A549 (cell line): Measurements from ENCODE around the gene CERK. TPM values are rescaled to one million over a fixed set of nuclear protein-coding genes. Genes with fewer than 3 reads are reported as not detected.

ENCODE experiments used
- ATAC-seq, 2 experiments: fragments of 200-7000 bp in 1 of 2; fragments of >200 bp in 1 of 2; cut with Nextera tagmentation in 1 of 2; cut with Tn5 transposase in 1 of 2; 3 replicates each; pipeline versions ENCODE4 v1.8.0 to v1.9.1; 2018 to 2020; ENCODE audit warnings: mild to moderate bottlenecking in 1 of 2, moderate library complexity in 1 of 2
- CTCF ChIA-PET: fragments of 300-600 bp; sonication (Branson Sonifier 250); formaldehyde crosslinking; extraction: SDS; loops from one replicate; lab custom pipeline; 2021; ENCODE audit warnings: antibody characterized with exemption, inconsistent platforms; lab: Yijun Ruan, JAX
- POLR2A ChIA-PET: fragments of 350-600 bp; formaldehyde crosslinking; extraction: SDS; loops from one replicate; lab custom pipeline; 2021; ENCODE audit warnings: antibody characterized with exemption, inconsistent platforms; lab: Yijun Ruan, JAX
- DNase-seq, 2 experiments: peaks; one replicate each; pipeline versions ENCODE4 v3.0.0 to v3.0.0-alpha.2; 2011 to 2016; ENCODE audit warnings: low read depth in 1 of 2, low spot score in 1 of 2
- FAIRE-seq: peaks from 2 replicates; lab custom pipeline; 2011; peaks lifted over from hg19 to GRCh38; lab: Jason Lieb, UNC
- H3K27ac ChIP-seq, 2 experiments: fragments of >200 bp; sonication (Bioruptor Twin); formaldehyde crosslinking; 3 replicates each; pipeline ENCODE4 v1.5.1; 2016 to 2017
- H3K4me1 ChIP-seq: fragments of >200 bp; sonication (Bioruptor Twin); formaldehyde crosslinking; 3 replicates; pipeline ENCODE4 v1.6.1; 2016
- H3K4me2 ChIP-seq: fragments of >200 bp; sonication (Bioruptor Twin); formaldehyde crosslinking; 3 replicates; pipeline ENCODE4 v1.6.1; 2016
- H3K4me3 ChIP-seq: fragments of >200 bp; sonication (Bioruptor Twin); formaldehyde crosslinking; 3 replicates; pipeline ENCODE4 v1.5.1; 2016
- H3K9me3 ChIP-seq: fragments of >200 bp; sonication (Bioruptor Twin); formaldehyde crosslinking; 3 replicates; pipeline ENCODE4 v1.6.1; 2016
- BCL3 ChIP-seq: fragments of >200 bp; sonication (Bioruptor Twin); formaldehyde crosslinking; IDR thresholded peaks from 3 replicates; pipeline ENCODE4 v1.6.1; 2016
- CBX8 ChIP-seq: fragments of 200-600 bp; sonication (generic); IDR thresholded peaks from 2 replicates; pipeline ENCODE4 v1.6.1; 2016
- CHD2 ChIP-seq: fragments of 150-350 bp; IDR thresholded peaks from 2 replicates; pipeline ENCODE4 v1.6.1; 2014; ENCODE audit warnings: low read length; ENCODE audit not compliant: partially characterized antibody
- CHD4 ChIP-seq: fragments of 200-600 bp; sonication (generic); IDR thresholded peaks from 2 replicates; pipeline ENCODE4 v1.6.1; 2016; ENCODE audit warnings: antibody characterized with exemption, mild to moderate bottlenecking, borderline replicate concordance
- CTCF ChIP-seq: fragments of >200 bp; sonication (Bioruptor Twin); formaldehyde crosslinking; IDR thresholded peaks from 3 replicates; pipeline ENCODE4 v1.5.1; 2016
- EP300 ChIP-seq, 2 experiments: fragments of >200 bp; sonication (Bioruptor Twin); formaldehyde crosslinking; IDR thresholded peaks; 2 replicates in 1 of 2; 3 replicates in 1 of 2; pipeline ENCODE4 v1.6.1; 2016 to 2017
- FOSB ChIP-seq: fragments of 250-450 bp; sonication (Bioruptor Pico); IDR thresholded peaks from 2 replicates; pipeline ENCODE4 v1.5.0; 2020; ENCODE audit warnings: mild to moderate bottlenecking, moderate library complexity
- HOXA7 ChIP-seq: fragments of 250-450 bp; sonication (Bioruptor Pico); IDR thresholded peaks from 2 replicates; pipeline ENCODE4 v1.5.0; 2020; ENCODE audit warnings: mild to moderate bottlenecking, moderate library complexity
- HOXB13 ChIP-seq: fragments of 250-450 bp; sonication (Bioruptor Pico); IDR thresholded peaks from 2 replicates; pipeline ENCODE4 v1.5.0; 2020; ENCODE audit warnings: low read depth, mild to moderate bottlenecking, moderate library complexity
- HOXB5 ChIP-seq: fragments of 250-450 bp; sonication (Bioruptor Pico); IDR thresholded peaks from 2 replicates; pipeline ENCODE4 v1.5.0; 2020; ENCODE audit warnings: mild to moderate bottlenecking, moderate library complexity
- JUNB ChIP-seq: fragments of >200 bp; sonication (Bioruptor Twin); formaldehyde crosslinking; IDR thresholded peaks from 2 replicates; pipeline ENCODE4 v1.6.1; 2016
- KDM1A ChIP-seq: fragments of 200-600 bp; sonication (generic); IDR thresholded peaks from 2 replicates; pipeline ENCODE4 v1.6.1; 2016; ENCODE audit warnings: low read depth, mild to moderate bottlenecking
- MAFK ChIP-seq: fragments of 450-650 bp; IDR thresholded peaks from 2 replicates; pipeline ENCODE4 v1.6.1; 2014; ENCODE audit not compliant: partially characterized antibody
- MAX ChIP-seq: IDR thresholded peaks from 2 replicates; pipeline ENCODE4 v1.6.1; 2012
- MYC ChIP-seq: IDR thresholded peaks from 2 replicates; pipeline ENCODE4 v1.6.1; 2012; ENCODE audit warnings: mild to moderate bottlenecking, inconsistent platforms, low read length, improper control_type of control experiment, borderline replicate concordance
- NR3C1 ChIP-seq: fragments of >200 bp; sonication (Bioruptor Twin); formaldehyde crosslinking; IDR thresholded peaks from 3 replicates; pipeline ENCODE4 v1.6.1; 2017
- PBX3 ChIP-seq: IDR thresholded peaks from 2 replicates; pipeline ENCODE4 v1.6.1; 2012
- PHF8 ChIP-seq: fragments of 200-600 bp; sonication (generic); IDR thresholded peaks from 2 replicates; pipeline ENCODE4 v1.6.1; 2016; ENCODE audit warnings: low read depth, mild to moderate bottlenecking, antibody characterized with exemption, moderate library complexity, borderline replicate concordance
- POLR2A ChIP-seq: IDR thresholded peaks from 2 replicates; pipeline ENCODE4 v1.6.1; 2012; ENCODE audit warnings: mild to moderate bottlenecking, low read length
- REST ChIP-seq: fragments of 200-600 bp; sonication (generic); IDR thresholded peaks from 2 replicates; pipeline ENCODE4 v1.6.1; 2016; ENCODE audit warnings: antibody characterized with exemption, mild to moderate bottlenecking, moderate library complexity
- RNF2 ChIP-seq: fragments of 200-600 bp; sonication (generic); IDR thresholded peaks from 2 replicates; pipeline ENCODE4 v1.6.1; 2016; ENCODE audit warnings: low read depth, mild to moderate bottlenecking, antibody characterized with exemption, moderate library complexity, borderline replicate concordance
- TFCP2L1 ChIP-seq: fragments of 250-450 bp; sonication (Bioruptor Pico); IDR thresholded peaks from 2 replicates; pipeline ENCODE4 v1.5.0; 2021; ENCODE audit warnings: mild to moderate bottlenecking
- ZC3H11A ChIP-seq: fragments of 450-650 bp; IDR thresholded peaks from 2 replicates; pipeline ENCODE4 v1.6.1; 2014; ENCODE audit warnings: antibody characterized with exemption, mild to moderate bottlenecking
- WGBS: methylation state at CpG from one replicate; pipeline ENCODE4 v1.1.6; 2017; ENCODE audit errors: missing lambda C conversion rate; 5-methylcytosine and 5-hydroxymethylcytosine counted together
- polyA plus RNA-seq, 4 experiments: library from polyadenylated mRNA; depleted of rRNA in 3 of 4; stranded (reverse); fragments of >200 nt; fragmentation: RNase III in 1 of 4; extraction: RNeasy Plus Mini Kit Qiagen cat#74134 plus additional on column Dnase treatment in 1 of 4; gene quantifications; 2 replicates in 3 of 4; 3 replicates in 1 of 4; pipeline ENCODE4 v1.2.3, GENCODE V29; 2011 to 2017

Gene CERK
- polyA plus RNA-seq, 2 of the 4 experiments (the other 2 are of a cell fraction), result 13.1 to 15.6 TPM

- DNase-seq (no peak), ATAC-seq (no peak), FAIRE-seq (no peak)
- H3K27ac ChIP-seq, result no peak overlapping the region
- H3K9me3 ChIP-seq, result no peaks in the 10 kb centered on the region
- ChIA-PET POLR2A (interaction anchor here (1.1 kb wide), 1 partner anchor 10 kb away, joined by 3 read pairs; no protein-coding TSS in a partner anchor), CTCF (interaction anchor here (1.4 kb wide), 1 partner anchor 201 kb away, joined by 3 read pairs; no protein-coding TSS in a partner anchor)
- H3K4me1 ChIP-seq, result peaks cover 18% of the 10 kb centered on the region
- 91% methylated on average over 6 of the region's 6 CpGs for WGBS
- no peak overlapping the region for H3K4me3 ChIP-seq
- TF ChIP-seq CBX8, result no peak
- no peak for TF ChIP-seq CHD4
- TF ChIP-seq MYC, result no peak
- peak overlapping the region; percentile 97; the same call in 2 of the 3 replicates for H3K4me2 ChIP-seq
Observed at GRCh38 chr22:46764140-46764680, 26.2 kb upstream of the CERK start.

- Histone ChIP-seq H3K4me1 (peaks cover 23% of the 10 kb centered on the region), H3K9me3 (no peaks in the 10 kb centered on the region), H3K4me2 (peak overlapping the region; percentile 97), H3K4me3 (peak overlapping the region; percentile 98), H3K27ac (peak overlapping the region; percentile 97 to 99)
- DNase-seq, result no peak
- peak; percentile 5 to 13; a peak in 3 of 6 replicates for ATAC-seq
- ChIA-PET CTCF (interaction anchor here (1.0 to 3.2 kb wide), 4 partner anchors 24 to 199 kb away, joined by 3 to 13 read pairs (median 6); no protein-coding TSS in a partner anchor), POLR2A (interaction anchor here (0.6 to 2.5 kb wide), 19 partner anchors 9 to 574 kb away, joined by 3 to 43 read pairs (median 5); partner anchors contain the start of gene CELSR1)
- 21% methylated on average over 11 of the region's 13 CpGs for WGBS
- no peak for TF ChIP-seq HOXB5
- no peak for TF ChIP-seq HOXB13 (CRISPR knock-in tag)
- no peak for TF ChIP-seq CTCF
- no peak for TF ChIP-seq REST
- TF ChIP-seq JUNB, result no peak
- no peak for TF ChIP-seq HOXA7 (CRISPR knock-in tag)
- TF ChIP-seq NR3C1, result no peak
- FAIRE-seq, result no peak
Observed at GRCh38 chr22:46763051-46763705, 25.1 kb upstream of the CERK start.

DNA sequence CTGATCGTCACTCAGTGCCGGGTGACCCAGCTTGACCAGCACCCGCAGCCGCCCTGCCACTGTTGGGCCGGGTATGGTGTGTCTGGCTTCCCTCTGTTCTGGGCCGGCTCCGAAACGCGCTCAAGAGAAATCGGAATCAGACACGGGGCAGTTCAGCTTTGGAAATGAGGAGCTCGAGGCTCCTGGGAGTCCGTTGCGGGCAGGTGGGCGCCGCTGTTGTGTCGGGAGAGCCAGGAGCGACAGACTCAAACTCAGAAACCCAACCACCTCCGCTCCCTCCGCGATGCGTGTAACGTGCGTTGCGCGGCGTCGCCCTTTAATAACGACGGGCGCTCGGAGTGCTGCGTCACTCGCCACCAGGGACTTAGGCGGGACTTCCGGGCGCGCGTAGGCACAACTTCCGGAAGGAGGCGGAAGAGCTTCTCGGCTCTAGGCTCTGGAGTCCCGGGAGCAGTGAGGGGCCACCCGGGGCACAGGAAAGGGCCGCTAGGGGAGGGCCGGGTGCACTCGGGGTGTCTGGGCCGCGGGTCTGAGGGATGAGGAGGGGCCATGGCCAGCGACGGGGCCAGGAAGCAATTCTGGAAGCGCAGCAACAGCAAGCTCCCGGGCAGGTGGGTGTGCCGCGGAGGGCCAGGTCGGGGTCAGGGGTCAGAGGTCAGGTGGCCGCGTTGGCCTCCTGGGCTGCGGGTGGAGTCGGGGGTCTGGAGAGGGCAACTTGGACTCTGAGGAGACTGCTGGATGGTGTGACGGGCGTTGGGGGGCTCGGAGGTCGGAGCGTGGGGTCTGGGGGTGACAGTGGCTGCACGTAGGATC lies 24.4 kb upstream of the CERK start, which contains the start of gene TBC1D22A:
Gene TBC1D22A, plus strand, starts transcription at position 413 of the 813 bp plus-strand sequence. Its CDS starts 137 bp downstream, at position 550.
- peak; percentile 95 to 96 for ATAC-seq
- CTCF ChIA-PET, result interaction anchor here (0.8 to 3.2 kb wide), 7 partner anchors 21 to 199 kb away, joined by 3 to 13 read pairs (median 4); no protein-coding TSS in a partner anchor
- peak; percentile 89 to 93 for DNase-seq
- H3K4me3 ChIP-seq, result peak within 1 kb of the TSS; percentile 98
- no peak for FAIRE-seq
- peaks cover 23% of the 10 kb centered on the region for H3K4me1 ChIP-seq
- peak within 1 kb of the TSS; percentile 97 for H3K4me2 ChIP-seq
- WGBS, result 3% methylated on average over 10 of the region's 66 CpGs
- no peaks in the 10 kb centered on the region for H3K9me3 ChIP-seq
- H3K27ac ChIP-seq, result peak within 1 kb of the TSS; percentile 97 to 99
- POLR2A ChIA-PET, result interaction anchor here (0.6 to 2.5 kb wide), 19 partner anchors 8 to 575 kb away, joined by 3 to 43 read pairs (median 5); partner anchors contain the start of gene CELSR1
- TF ChIP-seq TFCP2L1 (CRISPR knock-in tag) (no peak), MAX (peak; percentile 90), POLR2A (peak; percentile 95), MYC (peak; percentile 83), RNF2 (no peak), BCL3 (peak; percentile 89), FOSB (CRISPR knock-in tag) (no peak), ZC3H11A (no peak), PHF8 (peak; percentile 74), CHD2 (no peak), EP300 (IDR thresholded peaks at IDR 0.05) (no peak), KDM1A (no peak), MAFK (peak; percentile 10), PBX3 (no peak)
